Ishikawa (cell line): Measurements from ENCODE around the gene KDM4D.

ENCODE experiments used
- CEBPB ChIP-seq: IDR thresholded peaks from 2 replicates; pipeline ENCODE4 v1.6.1; 2012
- CREB1 ChIP-seq: IDR thresholded peaks from 2 replicates; pipeline ENCODE4 v1.6.1; 2012; ENCODE audit warnings: low read depth
- EGR1 ChIP-seq: IDR thresholded peaks from 2 replicates; pipeline ENCODE4 v1.6.1; 2012
- EP300 ChIP-seq: IDR thresholded peaks from 2 replicates; pipeline ENCODE4 v1.6.1; 2012; ENCODE audit warnings: borderline replicate concordance
- FOXM1 ChIP-seq: IDR thresholded peaks from 2 replicates; pipeline ENCODE4 v1.6.1; 2012; ENCODE audit warnings: low read depth, borderline replicate concordance
- NFIC ChIP-seq: IDR thresholded peaks from 2 replicates; pipeline ENCODE4 v1.6.1; 2012
- RAD21 ChIP-seq: IDR thresholded peaks from 2 replicates; pipeline ENCODE4 v1.6.1; 2012; ENCODE audit warnings: low read depth
- TAF1 ChIP-seq: IDR thresholded peaks from 2 replicates; pipeline ENCODE4 v1.6.1; 2012; ENCODE audit warnings: low read depth, mild to moderate bottlenecking
- TCF12 ChIP-seq: IDR thresholded peaks from 2 replicates; pipeline ENCODE4 v1.6.1; 2012; ENCODE audit warnings: low read depth
- TEAD4 ChIP-seq: IDR thresholded peaks from 2 replicates; pipeline ENCODE4 v1.6.1; 2012
- YY1 ChIP-seq: IDR thresholded peaks from 2 replicates; pipeline ENCODE4 v1.6.1; 2012; ENCODE audit warnings: low read depth
- ZBTB7A ChIP-seq: IDR thresholded peaks from 2 replicates; pipeline ENCODE4 v1.6.1; 2012; ENCODE audit warnings: low read depth
- TF ChIP-seq, protein P1 (sequence below): IDR thresholded peaks from 2 replicates; pipeline ENCODE4 v1.6.1; 2012; ENCODE audit warnings: low read depth, mild to moderate bottlenecking
- TF ChIP-seq, protein P2 (sequence below): IDR thresholded peaks from 2 replicates; pipeline ENCODE4 v1.6.1; 2012
- TF ChIP-seq, protein P3 (sequence below): IDR thresholded peaks from 2 replicates; pipeline ENCODE4 v1.6.1; 2012

KDM4D gene

DNA sequence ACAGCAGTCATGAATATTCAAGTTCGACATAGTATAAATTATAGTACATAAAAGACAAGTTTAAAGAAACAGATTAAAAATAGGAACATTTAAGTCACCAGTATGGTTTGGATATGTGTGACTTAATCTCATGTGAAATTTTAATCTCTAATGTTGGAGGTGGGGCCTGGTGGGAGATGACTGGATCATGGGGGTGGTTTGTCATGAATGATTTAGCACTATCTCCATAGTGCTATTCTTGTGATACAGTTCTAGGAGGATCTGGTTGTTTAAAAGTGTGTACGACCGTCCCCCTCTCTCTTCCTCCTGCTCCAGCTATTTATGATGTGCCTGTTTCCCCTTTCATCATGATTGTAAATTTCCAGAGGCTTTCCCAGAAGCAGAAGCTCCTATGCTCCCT is 54.8 kb downstream of the KDM4D start:
- TF ChIP-seq, protein P1, sequence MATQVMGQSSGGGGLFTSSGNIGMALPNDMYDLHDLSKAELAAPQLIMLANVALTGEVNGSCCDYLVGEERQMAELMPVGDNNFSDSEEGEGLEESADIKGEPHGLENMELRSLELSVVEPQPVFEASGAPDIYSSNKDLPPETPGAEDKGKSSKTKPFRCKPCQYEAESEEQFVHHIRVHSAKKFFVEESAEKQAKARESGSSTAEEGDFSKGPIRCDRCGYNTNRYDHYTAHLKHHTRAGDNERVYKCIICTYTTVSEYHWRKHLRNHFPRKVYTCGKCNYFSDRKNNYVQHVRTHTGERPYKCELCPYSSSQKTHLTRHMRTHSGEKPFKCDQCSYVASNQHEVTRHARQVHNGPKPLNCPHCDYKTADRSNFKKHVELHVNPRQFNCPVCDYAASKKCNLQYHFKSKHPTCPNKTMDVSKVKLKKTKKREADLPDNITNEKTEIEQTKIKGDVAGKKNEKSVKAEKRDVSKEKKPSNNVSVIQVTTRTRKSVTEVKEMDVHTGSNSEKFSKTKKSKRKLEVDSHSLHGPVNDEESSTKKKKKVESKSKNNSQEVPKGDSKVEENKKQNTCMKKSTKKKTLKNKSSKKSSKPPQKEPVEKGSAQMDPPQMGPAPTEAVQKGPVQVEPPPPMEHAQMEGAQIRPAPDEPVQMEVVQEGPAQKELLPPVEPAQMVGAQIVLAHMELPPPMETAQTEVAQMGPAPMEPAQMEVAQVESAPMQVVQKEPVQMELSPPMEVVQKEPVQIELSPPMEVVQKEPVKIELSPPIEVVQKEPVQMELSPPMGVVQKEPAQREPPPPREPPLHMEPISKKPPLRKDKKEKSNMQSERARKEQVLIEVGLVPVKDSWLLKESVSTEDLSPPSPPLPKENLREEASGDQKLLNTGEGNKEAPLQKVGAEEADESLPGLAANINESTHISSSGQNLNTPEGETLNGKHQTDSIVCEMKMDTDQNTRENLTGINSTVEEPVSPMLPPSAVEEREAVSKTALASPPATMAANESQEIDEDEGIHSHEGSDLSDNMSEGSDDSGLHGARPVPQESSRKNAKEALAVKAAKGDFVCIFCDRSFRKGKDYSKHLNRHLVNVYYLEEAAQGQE: no peak
- TF ChIP-seq FOXM1 (no peak), YY1 (no peak), TEAD4 (no peak), CREB1 (no peak), CEBPB (no peak), TCF12 (no peak), EGR1 (no peak), TAF1 (no peak), EP300 (no peak), RAD21 (no peak), NFIC (no peak), ZBTB7A (no peak)
- TF ChIP-seq, protein P2, sequence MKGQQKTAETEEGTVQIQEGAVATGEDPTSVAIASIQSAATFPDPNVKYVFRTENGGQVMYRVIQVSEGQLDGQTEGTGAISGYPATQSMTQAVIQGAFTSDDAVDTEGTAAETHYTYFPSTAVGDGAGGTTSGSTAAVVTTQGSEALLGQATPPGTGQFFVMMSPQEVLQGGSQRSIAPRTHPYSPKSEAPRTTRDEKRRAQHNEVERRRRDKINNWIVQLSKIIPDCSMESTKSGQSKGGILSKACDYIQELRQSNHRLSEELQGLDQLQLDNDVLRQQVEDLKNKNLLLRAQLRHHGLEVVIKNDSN: no peak
- TF ChIP-seq, protein P3, sequence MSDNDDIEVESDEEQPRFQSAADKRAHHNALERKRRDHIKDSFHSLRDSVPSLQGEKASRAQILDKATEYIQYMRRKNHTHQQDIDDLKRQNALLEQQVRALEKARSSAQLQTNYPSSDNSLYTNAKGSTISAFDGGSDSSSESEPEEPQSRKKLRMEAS: no peak

DNA sequence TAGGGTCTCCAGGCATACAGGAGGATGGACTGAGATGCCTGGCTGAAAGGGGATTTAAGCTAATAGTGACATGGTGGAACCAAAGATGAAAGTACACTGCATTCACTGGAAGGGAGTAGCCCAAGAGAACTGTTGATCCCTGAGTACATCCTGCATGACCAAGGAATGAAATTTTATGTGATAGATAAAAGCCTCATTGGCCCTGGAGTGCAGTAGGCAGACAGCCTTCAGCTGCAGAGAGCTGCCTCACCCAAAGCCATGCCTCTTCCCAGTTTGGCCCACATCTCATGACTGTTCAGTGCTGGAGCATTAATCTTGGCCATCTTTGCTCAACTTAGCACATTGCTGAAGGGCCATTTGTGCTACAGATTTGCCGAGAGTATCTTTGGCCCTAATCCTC is 59.5 kb downstream of the KDM4D start:
- TF ChIP-seq EP300: no peak
- TF ChIP-seq TEAD4: no peak
- no peak for TF ChIP-seq FOXM1
- TF ChIP-seq CREB1: no peak
- no peak for TF ChIP-seq RAD21
- no peak for TF ChIP-seq YY1
- TF ChIP-seq ZBTB7A: no peak
- TF ChIP-seq, protein P3: no peak
- no peak for TF ChIP-seq TCF12
- no peak for TF ChIP-seq EGR1
- no peak for TF ChIP-seq CEBPB
- TF ChIP-seq TAF1: no peak
- TF ChIP-seq, protein P2: no peak
- TF ChIP-seq, protein P1: no peak
- TF ChIP-seq NFIC: no peak

DNA sequence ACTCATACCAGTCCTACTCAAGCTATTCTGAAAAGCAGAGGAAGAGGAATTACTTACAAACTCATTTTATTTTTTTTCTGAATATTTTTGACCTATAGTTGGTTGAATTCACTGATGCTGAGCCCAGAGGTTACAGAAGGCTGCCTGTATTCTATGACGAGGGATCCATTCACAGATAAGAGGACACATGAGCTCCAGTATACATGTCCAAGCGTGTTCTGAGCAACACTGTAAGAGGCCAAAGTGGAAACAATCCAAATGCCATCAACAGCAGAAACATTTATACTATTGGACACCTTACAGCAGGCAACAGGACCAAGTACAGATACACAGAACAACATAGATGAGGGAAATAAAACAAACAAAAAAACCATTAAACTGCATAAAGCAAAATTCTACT is 61.8 kb downstream of the KDM4D start:
- no peak for TF ChIP-seq EGR1
- TF ChIP-seq TAF1: no peak

DNA sequence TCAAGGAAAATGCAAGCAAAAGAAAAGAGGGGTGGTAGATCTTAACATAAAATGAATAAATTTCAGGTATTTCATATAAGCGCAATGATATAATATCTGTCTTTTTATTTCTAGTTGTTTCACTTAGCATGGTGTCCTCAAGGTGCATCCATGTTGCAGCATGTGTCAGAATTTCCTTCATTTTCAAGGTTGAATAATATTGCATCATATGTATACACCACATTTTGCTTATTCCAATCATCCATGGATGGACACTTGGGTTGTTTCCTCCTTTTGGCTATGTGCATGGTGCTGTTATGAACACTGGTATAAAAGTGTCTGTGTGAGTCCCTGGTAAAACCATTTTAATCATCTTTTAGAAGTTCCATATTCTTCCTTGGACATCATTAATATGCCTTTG is 68.7 kb downstream of the KDM4D start:
- TF ChIP-seq, protein P2: no peak
- no peak for TF ChIP-seq CREB1
- TF ChIP-seq, protein P1: no peak
- TF ChIP-seq EGR1: no peak
- TF ChIP-seq TEAD4: no peak
- no peak for TF ChIP-seq RAD21
- TF ChIP-seq CEBPB: no peak
- no peak for TF ChIP-seq ZBTB7A
- TF ChIP-seq TCF12: no peak
- TF ChIP-seq YY1: no peak
- no peak for TF ChIP-seq FOXM1
- TF ChIP-seq, protein P3: no peak
- TF ChIP-seq NFIC: no peak
- no peak for TF ChIP-seq TAF1
- no peak for TF ChIP-seq EP300
